Activated T-cell treated with anti-CD3 and anti-CD28 coated beads for 4 hours (primary cell): Measurements from ENCODE around the gene TP53AIP1.

Experiments
- DNase-seq: peaks from one replicate; pipeline ENCODE4 v3.0.0-alpha.2; 2020

TP53AIP1 gene, protein sequence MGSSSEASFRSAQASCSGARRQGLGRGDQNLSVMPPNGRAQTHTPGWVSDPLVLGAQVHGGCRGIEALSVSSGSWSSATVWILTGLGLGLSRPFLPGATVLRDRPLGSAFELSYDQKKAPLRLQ

DNA sequence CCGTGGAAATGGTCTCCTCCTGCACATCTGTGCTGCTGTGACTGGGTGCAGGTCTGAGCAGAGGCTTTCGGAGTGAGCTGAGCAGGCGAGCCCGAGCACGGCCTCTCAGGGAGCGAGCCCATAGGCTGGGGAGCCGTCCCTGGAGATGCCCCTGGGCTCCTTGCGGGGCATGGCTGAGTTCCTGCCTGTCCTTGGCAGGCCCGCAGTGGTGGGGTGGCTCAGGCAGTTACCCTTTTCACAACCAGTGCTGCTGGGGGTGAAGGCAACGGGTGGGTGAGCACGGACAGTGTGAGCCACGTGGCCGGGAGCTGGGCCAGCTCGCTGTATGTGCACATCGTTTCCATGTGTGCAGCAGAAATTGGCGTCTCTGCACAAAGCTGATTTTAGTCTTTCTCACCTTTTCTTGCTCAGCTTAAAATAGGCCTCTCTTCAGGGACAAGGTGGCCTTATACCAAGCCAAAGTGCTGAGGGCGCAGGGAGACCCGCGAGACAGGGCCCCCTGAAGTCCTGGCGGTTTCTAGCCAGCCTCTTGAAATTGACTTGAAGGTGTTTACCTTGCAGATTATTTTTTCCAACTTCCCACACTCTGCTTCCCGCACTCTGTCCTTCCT is at the start of gene TP53AIP1:
TP53AIP1 (minus strand) TSS at position 55 of the 611 bp plus-strand sequence. CDS start 5,053 bp downstream, outside the sequence.
- no peak for DNase-seq

- DNase-seq: no peak
Measured at GRCh38 chr11:128988242-128988970, 45.7 kb upstream of the TP53AIP1 start.

- DNase-seq: no peak
Measured at GRCh38 chr11:128985880-128986279, 43.2 kb upstream of the TP53AIP1 start.

DNA sequence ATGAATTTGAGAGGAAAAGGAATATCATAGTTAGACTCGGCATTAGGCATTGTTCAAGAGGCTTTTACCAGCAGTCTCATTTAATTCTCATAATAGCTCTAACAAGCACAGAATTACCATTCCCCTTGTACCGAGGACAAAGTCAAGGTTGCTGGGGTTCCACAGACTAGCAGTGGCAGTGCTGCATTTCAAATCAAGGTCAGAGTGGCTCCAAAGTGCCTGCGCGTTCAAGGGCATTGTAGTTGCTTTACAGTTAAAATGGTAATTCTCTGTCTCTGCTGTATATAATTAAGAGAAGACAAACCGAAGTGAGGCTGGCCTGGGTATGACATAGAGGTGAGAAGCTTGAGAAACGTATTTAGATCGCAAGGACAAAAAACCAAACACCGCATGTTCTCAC is 40.4 kb upstream of the TP53AIP1 start:
- DNase-seq: no peak

DNA sequence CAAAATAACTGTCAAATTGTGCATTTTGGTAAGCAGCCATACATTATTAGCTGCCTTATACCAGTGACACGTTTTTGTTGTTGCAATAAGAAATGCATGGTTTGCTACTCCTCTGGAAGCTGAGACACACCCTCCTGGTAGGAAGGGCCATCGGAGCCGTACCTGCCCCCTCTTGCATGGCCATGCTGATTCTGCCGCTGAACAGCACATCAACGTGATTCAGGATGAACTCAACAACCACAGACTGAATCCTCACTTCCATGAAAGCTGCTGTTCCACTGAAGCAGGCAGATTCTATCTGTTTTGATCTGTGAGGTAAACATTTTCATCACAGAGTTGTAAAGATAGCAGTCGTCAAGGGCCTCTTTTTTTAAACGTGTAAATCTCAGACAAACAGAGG is 38.6 kb upstream of the TP53AIP1 start:
- no peak for DNase-seq

- DNase-seq: no peak
Measured at GRCh38 chr11:128970598-128971190, 28.0 kb upstream of the TP53AIP1 start.

- no peak for DNase-seq
Measured at GRCh38 chr11:128968916-128969315, 26.2 kb upstream of the TP53AIP1 start.

GRCh38 chr11:128967578-128967977 is 24.9 kb upstream of the TP53AIP1 start:
- DNase-seq: no peak

GRCh38 chr11:128965485-128965884 is 22.8 kb upstream of the TP53AIP1 start:
- DNase-seq: no peak

GRCh38 chr11:128964463-128964930 is 21.8 kb upstream of the TP53AIP1 start:
- DNase-seq: no peak

GRCh38 chr11:128963744-128964325 is 21.2 kb upstream of the TP53AIP1 start:
- DNase-seq: no peak

DNA sequence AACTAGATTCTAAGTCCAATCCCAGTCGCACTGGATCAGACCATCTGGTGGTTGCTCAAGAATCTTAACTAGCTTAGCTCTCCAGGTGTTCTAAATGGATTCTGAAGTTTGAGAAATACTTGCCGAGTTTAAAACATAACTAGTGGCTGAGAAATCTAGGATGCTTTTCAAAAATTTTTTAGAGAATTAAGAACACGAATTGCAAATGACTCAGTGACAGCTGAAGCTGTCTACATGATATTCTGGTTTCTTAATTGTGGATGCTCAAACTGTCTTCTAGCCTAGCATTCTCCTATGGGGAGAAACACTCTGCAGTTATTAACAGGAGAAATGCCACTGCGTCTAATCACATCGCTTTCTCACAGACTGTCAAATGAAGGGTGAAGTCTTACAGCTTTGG is 20.2 kb upstream of the TP53AIP1 start:
- DNase-seq: no peak

GRCh38 chr11:128961645-128962044 is 19.0 kb upstream of the TP53AIP1 start:
- DNase-seq: no peak

- DNase-seq: no peak
Measured at GRCh38 chr11:128957202-128957482, 14.5 kb upstream of the TP53AIP1 start.

GRCh38 chr11:128956401-128957201 is 13.9 kb upstream of the TP53AIP1 start:
- DNase-seq: no peak

GRCh38 chr11:128955636-128956035 is 13.0 kb upstream of the TP53AIP1 start:
- DNase-seq: no peak

DNA sequence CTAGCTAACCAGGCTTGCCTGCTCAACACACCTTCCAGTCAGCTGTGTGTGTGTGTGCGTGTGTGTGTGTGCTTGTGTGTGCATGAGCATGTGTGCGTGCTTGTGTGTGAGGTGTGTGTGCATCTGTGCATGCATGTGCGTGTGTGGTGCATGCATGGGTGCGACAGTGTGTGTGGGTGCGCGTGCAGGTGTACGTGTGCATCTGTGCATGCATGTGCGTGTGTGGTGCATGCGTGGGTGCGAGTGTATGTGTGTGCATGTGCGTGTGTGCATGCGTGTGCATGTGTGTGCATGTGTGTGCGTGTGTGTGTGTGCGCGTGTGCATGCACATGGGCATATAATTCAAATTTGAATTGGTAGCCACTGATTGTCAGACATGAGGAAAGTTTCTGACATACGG is 10.5 kb upstream of the TP53AIP1 start:
- no peak for DNase-seq

GRCh38 chr11:128949791-128950454 is 7.3 kb upstream of the TP53AIP1 start:
- DNase-seq: no peak

DNA sequence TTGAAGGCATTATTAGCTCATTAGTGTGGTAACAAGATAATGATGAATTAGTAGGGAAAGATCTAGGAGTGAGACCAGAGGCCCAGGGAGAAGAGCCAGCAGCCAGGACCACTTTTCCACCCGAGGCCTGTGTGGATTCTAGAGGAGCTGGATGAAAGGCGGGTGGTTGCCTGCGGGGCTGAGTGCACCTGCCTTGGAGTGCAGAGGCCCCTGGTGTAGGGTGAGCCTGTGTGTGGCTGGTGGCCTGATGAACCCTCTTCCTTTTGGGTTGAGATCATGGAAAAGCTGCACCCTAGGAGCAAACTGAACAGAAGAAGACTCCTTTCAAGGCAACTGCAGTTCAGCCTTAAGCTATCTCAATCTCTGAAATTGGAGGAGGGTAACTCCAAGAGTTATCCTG is 5.9 kb upstream of the TP53AIP1 start:
- no peak for DNase-seq

- no peak for DNase-seq
Measured at GRCh38 chr11:128947773-128948172, 5.1 kb upstream of the TP53AIP1 start.

- DNase-seq: no peak
Measured at GRCh38 chr11:128946648-128947047, 4.0 kb upstream of the TP53AIP1 start.

- DNase-seq: no peak
Measured at GRCh38 chr11:128943428-128943976, 831 bp upstream of the TP53AIP1 start.
